HG02973 (cell line): ENCODE results near the gene R3HDM2.

Experiments used
- ATAC-seq: cut with Tn5 transposase; IDR thresholded peaks from one replicate; pipeline ENCODE4 v1.9.1; 2021; ENCODE audit warnings: moderate library complexity; ENCODE audit not compliant: unreplicated experiment

The R3HDM2 gene

GRCh38 chr12:57273516-57273915, 157.3 kb downstream of the R3HDM2 start:
- ATAC-seq: no peak

- no peak for ATAC-seq
Measured at GRCh38 chr12:57272337-57273151, 158.3 kb downstream of the R3HDM2 start.

- ATAC-seq: no peak
Measured at GRCh38 chr12:57270966-57271470, 159.8 kb downstream of the R3HDM2 start.

GRCh38 chr12:57268264-57268663, 162.6 kb downstream of the R3HDM2 start:
- ATAC-seq: no peak

- ATAC-seq: no peak
Measured at GRCh38 chr12:57266681-57267080, 164.2 kb downstream of the R3HDM2 start.

DNA sequence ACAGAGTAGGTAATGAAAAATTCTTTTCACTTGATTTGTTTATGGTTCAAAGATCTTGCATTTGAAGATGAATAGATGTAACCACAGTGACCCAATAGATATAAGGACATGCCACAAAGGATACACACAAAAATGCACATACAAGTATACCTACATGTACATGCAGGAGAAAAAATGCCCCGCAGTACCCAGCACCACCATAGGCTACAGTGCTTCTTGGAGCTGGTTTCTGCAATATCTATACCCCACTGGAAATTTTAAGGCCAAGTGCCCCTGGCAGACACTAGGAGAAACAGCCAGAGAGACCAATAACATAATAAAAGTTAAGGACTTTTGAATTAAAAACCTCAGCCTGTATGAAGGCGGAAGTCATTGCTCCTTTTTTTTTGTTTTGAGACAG, 167.7 kb downstream of the R3HDM2 start:
- ATAC-seq: no peak

DNA sequence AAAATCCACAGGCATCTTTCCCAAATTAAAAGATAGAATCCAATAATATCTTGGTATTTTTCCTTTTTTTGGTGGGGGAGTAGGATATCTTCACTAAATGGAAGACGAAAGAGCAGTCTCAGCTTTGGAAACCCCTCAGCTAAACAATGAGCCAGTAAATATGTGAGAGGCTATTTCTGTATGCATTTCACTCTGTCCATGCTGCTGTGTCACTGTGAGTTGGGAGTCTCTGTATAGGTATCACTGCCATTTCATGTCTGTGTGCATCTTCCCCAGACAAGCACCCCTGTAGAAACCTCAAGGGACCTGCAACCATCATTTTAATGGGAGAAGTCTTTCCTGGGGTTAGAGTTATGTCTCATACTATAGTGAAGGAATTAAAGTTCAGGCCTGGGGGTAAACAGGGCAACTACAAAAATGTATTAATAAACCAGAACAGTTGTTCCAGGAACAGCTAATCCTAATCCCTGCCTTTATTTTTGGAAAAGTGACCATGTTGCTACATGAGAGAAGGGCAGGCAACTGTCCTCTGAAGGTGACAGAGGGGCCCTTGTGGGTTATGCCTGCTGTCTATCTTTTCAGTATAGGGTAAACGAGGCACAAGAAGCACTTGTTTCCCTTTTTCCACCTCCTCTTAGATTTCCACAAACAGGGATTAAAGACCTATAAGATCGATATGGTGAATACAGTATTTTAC, 168.6 kb downstream of the R3HDM2 start:
- no peak for ATAC-seq

DNA sequence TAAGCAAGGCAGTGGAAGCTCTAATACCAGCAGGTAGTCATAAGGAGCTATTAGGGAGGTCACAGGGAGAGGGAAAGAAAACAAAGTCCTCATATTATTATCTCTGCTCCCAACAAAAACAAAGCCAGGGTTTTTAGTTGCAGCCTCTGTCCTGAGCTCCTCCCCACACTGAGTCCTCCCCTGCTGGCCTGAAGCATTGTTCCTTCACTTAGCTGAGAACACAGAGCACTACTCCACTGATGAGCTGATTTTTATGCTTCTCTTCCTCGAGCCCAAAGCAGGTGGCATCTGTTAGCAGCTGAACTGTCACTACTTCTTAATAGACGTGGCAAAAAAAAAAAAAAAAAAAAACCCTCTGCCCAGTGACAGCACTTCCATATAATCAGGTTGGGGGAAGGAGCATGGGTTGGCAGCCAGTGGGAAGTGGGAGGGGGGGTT, 169.4 kb downstream of the R3HDM2 start:
- ATAC-seq: no peak

DNA sequence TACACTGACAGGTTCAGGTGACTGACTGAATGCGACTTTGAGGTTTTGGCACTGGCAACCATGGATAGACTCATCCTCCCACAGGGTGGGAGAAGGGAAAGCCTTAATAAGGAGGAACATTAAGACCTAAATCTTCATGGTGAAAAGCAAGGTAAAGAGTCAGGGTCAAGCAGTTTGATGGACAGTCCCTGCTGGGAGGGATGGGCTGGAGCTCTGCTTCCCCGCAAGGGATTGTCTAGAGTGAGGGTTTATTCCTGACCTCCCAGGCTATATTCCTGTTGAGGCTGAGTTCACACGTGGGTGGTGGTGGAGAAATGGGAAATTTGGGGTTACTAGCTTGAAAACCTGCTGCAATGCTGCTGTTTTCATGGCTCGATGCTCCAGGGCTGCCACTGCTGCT, 170.5 kb downstream of the R3HDM2 start:
- ATAC-seq: no peak

DNA sequence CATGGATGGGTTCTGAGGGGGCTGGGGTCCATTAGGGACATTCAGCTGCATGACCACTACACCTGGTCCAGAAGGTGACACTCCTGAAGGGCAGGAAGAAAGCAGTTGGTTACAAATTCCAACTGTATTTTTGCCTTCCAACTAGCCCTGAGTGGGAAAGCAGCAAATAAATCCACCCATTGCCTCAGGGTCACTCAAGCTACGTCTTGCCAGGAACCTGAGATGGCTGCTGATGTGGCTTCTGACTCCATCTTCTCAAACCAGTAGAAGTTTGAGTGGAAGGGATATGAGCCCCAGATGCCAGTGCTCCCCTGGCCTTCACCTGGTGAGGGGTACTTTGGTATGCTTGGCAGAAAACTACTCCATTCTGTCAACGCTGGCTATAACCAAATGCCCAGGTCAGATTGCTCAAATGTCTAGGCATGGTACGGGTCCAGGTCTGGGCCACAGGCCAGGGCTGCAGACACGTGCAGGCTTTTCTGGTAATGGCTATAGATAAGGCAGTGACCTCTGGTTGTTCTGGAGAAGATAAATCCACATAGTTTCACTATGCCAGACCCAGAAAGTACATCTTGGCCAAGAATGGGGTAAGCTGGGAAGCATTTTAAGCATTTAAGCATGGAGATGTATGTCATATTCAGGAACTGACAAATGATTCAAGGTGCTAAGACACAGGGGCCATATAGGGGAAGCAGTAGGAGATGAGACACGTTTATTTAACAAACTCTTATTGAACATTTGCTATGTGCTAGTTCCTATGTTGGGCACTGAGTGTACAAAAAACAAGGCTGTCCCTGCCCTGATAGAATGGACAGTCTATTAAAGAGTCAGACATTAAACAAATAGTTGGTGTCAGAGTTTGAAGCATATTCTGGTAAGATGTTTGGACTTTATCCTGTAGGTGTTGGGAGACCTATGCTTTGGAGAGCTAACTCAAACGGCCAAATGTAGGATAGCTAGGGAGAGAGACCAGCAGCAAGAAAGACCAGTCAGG, 171.6 kb downstream of the R3HDM2 start:
- no peak for ATAC-seq

GRCh38 chr12:57255916-57256315, 174.9 kb downstream of the R3HDM2 start:
- no peak for ATAC-seq

DNA sequence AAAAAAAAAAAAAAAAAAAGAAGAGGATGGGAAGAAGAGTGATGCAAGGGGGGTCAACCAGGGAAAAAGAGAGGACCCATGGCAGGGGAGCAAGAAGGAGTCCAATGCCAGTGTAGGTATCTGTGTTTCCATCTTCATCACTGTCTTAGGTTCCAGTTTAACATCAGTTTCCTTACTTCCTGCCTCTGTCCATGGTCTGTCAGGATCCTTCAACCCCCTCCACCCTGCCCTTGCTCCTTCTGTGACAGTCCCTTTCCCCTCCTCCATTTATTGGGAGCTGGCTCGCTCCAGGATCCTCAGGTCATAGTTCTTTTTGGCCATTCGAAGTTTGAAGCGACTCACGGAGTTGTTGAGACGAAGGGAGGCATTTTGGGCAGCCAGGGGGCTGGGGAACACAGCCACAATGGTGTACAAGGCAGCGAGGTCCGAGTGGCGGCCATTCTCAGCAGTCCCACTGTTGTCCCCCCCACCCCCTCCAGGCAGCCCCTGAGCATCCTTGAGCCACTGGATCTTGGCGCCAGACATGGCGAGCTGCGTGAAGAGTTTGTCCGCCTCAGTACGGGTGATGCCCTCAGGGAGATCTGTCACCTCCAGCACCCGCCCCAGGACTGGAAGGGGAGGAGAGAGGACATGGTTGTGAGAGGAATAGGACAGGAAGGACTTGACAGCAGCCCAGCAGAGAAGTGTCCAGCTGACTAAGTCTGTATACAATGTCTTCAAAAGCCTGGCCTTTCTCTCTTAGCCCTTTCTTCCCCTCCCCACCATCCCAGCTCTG, 176.2 kb downstream of the R3HDM2 start:
- no peak for ATAC-seq

DNA sequence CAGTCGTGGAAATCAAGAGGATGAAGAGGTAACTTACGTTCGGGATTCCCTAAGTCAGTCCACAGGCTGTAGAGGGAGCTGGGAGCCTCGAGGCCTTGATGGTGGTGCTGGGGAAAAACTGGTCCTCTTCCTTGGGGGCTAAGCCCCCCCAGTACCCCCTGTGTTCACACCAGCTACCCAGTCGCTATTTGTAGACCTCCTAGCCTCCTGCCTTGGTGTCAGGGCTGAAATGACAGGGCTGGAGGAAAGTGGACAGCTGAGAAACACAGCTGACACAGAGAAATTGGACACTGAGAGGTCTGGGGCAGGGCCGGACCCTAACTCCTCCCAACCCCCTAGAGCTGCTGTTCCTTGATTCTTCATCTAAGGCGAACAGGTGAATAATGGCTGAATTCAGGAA, 179.9 kb downstream of the R3HDM2 start, which contains the start of gene STAC3:
TSS of gene STAC3 (minus strand) at position 232 of the 400 bp plus-strand sequence. CDS start 1,551 bp downstream, outside the sequence.
- ATAC-seq: no peak

- ATAC-seq: no peak
Measured at GRCh38 chr12:57250541-57250940, 180.3 kb downstream of the R3HDM2 start.

DNA sequence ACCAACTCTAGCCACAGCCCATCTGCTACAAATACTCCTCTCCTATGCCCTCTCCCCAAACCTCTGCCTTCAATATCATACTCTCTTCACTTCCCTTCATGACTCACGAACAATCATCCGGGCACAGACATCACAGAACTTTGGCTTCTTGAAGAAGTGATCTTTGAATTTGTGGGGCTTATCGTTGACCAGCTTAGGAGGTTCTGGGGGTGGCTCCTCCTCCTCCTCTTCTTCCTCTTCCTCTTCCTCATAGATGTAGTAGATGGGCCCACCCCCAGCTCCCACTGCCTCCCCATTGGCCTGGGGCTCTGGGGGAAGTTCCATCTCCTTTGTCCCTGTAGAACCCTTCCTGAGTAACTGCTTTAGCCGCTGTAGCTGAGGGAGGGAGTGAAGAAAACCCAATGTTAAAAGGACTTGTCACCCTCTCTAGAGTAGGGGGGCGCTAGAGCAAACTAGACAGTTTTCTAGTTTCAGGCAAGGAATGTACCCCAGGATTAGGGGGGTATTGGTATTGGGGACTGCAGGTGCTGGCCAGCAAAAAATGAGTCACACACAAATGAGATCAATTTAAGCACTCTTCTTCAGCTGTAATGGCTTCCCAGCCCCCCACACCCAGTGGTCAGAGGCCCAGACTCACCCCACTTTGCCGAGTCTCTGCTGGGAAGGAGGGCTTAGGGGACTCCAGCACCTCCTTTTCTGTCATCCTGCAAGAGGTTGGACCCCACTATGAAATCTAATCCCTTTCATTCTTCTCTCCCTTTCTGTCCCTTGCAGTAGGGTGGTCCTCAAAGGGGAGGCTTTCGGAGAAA, 181.7 kb downstream of the R3HDM2 start:
- no peak for ATAC-seq

DNA sequence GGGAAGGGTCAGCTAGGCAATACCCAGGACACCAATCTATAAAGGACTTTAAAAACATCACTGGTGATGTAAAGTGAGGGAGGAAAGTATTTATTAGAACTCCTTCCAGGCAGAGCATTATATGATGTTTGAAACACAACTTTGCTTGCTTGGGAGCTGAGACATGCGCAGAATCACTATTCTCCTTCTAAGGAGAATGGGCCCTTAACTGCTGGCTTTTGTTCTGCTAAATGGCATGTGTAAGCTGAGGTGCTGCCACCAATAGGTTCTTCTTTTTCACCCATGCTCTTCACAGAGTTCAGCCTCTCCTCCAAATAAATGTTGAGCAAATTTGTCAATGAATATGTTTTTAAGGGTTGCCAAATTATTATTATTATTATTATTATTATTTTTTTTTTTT, 183.8 kb downstream of the R3HDM2 start:
- ATAC-seq: no peak

GRCh38 chr12:57244312-57244696, 186.5 kb downstream of the R3HDM2 start:
- no peak for ATAC-seq

DNA sequence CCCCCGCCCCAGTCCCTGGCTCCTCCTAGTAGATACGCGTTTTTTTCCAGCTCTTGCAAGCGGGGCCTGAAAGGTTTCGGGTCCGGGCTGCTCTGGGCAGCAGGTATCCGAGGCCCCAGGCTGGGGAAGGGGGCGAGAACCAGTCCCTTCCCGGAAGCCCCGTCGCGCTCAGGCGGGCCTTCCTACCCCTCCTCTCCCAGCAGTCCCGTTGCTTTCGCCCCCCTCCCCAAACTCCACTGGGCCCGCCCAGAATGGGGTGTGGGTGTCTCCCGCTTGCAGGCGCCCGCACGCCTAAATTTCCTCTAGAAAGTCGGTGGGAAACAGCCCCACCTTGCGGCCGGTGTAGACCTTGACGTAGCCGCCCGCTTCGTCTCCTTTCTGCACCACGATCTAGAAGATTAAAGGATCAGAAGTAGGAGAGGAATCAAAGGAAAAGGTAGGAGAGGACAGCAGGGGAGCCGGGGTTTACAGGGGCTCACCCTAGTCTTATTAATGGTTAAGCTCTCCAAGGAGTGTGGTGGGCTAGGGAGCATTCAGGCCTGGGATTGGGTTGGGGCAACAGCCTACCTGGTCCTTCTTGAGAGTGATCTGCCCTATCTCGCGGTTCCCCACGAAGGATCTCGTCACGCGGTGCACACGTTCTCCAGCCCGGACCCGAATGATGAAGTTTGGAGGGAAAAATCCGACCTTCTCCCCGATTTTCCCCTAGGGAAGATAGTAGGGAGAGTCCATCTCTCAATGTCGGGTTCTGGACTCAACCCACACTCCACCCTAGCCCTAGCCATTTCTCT, 187.1 kb downstream of the R3HDM2 start:
- no peak for ATAC-seq
